Esophagus muscularis mucosa (tissue), 3 donors: Measurements from ENCODE around the gene GSG1L.

Source experiments
- CTCF ChIP-seq, 3 experiments: fragments of 200-600 bp in 2 of 3; fragments of 450-650 bp in 1 of 3; sonication (generic) in 2 of 3; IDR thresholded peaks; one replicate each; pipeline ENCODE4 v1.5.1; 2017 to 2019; ENCODE audit warnings: antibody characterized with exemption in 3 of 3, mild to moderate bottlenecking in 2 of 3, moderate library complexity in 1 of 3
- POLR2AphosphoS5 ChIP-seq, 2 donors: sonication (generic); formaldehyde crosslinking; IDR thresholded peaks; one replicate each; pipeline ENCODE4 v1.6.1; 2017; ENCODE audit warnings: antibody characterized with exemption in 2 of 2

- no peak for TF ChIP-seq CTCF (IDR thresholded peaks at IDR 0.05)
- TF ChIP-seq POLR2AphosphoS5 (IDR thresholded peaks at IDR 0.05) = no peak
Measured at GRCh38 chr16:27838536-27839175, 224.9 kb downstream of the GSG1L start.
